Tongue (tissue), 3 donors: ENCODE data around the gene EXOSC1. TPM values are rescaled to one million over a fixed set of nuclear protein-coding genes. Genes with fewer than 3 reads are reported as not detected.
A peak's percentile ranks its signal among the peaks of the same experiment; 100 is the strongest.
"Not testable (repeated sequence)": the region's sequence is repeated elsewhere in the genome, so short reads cannot be mapped to it uniquely, and the experiment has no call there.

ENCODE experiments used
- DNase-seq: peaks from one replicate; pipeline ENCODE4 v3.0.0-alpha.2; 2015
- small RNA-seq: library from RNA; depleted of rRNA; stranded (forward); fragments of <200 nt; gene quantifications from one replicate; pipeline ENCODE3, GENCODE V24; 2014; ENCODE audit warnings: low replicate concordance
- total RNA-seq: library from RNA; depleted of rRNA; stranded (reverse); fragments of >200 nt; gene quantifications from one replicate; pipeline ENCODE4 v1.2.3, GENCODE V29; 2014

The EXOSC1 gene
- total RNA-seq, 1 donor from 2014 or later, result 22.5 TPM

DNA sequence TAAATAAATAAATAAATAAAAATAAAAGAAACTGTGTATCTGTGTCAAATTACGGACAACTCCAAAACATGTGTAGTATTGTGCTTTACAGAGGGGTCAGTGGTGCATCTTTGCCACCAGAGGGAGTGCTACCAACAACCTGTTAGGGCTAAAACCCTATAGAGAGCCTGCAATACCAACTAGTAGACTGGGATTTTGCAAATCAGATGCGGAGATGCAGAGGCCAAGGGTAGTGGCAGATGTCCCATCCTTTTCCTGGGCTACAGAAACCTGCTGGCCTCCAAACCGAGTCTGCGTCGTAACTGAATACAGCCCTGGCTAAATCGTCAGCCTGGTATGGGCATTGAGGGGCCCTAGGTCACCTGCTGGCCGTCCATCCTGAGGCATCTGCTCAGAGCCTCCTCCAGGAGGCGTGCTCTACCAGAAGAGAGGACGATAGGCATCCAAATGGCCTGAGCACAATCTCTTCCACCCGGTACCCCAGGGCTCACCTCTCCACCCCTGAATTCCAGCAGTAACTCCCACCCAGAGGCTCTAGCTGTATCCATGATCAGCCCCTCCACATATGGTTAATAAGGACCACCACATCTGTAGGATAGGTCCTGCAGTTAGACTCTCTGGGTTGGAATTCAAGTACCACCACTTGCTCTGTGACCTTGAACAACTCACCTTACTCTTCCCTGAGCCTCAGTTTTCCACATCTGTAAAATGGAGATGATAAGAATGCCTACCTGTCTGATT lies 38.4 kb downstream of the EXOSC1 start:
- DNase-seq, result peak; percentile 86

DNA sequence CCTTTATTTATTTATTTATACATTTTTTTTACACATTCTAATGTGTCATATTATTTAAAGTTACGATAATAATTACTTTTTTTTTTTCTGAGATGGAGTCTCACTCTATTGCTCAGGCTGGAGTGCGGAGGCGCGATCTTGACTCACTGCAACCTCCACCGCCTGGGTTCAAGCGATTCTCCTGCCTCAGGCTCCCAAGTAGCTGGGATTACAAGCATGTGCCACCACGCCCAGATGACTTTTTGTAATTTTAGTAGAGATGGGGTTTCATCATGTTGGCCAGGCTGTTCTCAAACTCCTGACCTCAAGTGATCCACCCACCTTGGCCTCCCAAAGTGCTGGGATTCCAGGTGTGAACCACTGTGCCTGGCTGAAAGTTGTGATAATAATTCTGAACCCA lies 39.3 kb downstream of the EXOSC1 start:
- DNase-seq, result not testable (repeated sequence)

DNA sequence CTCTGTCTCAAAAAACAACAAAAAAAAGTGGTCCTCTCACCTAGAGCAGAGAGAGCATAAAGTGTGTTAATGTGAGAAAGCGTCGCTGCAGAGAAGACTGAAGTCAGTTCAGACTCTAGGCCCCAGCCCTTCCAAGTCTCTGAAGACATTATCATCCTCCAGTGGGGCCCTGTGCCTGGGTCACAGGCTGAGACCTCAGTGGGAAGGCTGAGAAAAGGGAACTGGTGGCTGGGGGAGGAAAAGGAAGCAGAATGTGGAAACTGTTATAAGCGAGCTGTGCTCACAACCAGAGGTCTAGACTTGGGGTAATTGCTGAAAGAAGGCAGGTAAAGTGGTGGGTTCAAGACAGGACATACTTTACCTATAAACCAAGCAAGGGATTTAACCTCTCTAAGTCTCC lies 39.7 kb downstream of the EXOSC1 start:
- no peak for DNase-seq

DNA sequence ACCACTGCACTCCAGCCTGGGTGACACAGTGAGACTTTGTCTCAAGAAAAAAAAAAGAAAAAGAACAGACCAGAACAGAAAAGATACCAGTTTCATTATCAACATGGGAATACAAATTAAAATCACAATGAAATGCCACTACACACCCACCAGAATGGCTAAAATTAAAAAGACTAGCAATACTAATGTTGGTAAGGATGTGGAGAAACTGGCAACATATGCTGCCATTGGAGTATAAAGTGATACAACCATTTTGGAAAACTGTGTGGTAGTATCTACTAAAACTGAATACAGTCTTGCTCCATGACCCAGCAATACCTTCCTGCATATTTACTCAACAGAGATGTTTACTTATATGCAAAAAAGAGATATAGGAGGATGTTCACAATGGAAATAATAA lies 41.8 kb downstream of the EXOSC1 start:
- DNase-seq, result no peak

GRCh38 chr10:97401455-97401919 lies 44.3 kb downstream of the EXOSC1 start:
- no peak for DNase-seq

- peak; percentile 99 for DNase-seq
These were observed 44.9 kb downstream of the EXOSC1 start, which contains the start of gene RRP12 for GRCh38 chr10:97400665-97401454. RRP12 (minus strand) TSS chr10:97401340; CDS start chr10:97401231, 109 bp downstream.

DNA sequence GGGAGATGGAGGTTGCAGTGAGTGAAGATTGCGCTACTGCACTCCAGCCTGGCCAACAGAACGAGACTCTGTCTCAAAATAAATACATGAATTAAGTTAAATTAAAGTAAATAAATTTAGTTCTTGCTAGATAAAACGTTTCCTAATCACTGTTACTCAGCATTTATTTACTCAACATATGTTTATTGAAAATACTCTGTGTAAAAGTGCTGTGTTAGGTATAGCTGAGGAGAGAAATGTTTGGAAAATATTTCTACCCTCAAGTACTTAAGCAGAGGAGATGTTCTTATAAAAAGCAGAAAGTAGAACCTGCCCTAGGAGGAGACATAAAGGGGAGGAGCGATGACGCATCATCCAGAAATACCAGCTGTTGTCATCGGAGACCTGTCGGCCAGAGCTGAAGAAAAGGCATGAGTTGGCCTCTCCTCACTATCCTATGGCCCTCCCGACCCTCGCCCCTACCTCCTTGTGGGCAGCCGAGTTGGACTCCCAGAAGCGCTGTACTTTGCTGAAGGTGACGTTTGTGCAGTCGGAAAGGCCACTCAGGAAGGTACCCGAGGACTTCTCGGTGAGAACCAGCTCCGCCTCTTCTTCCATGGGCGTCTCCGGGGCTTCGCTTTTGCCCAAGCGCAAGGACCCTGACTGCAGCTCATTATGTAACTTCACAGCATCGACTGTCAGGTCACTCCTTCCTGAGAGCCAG lies 45.8 kb downstream of the EXOSC1 start:
- peak; percentile 59 for DNase-seq

- no peak for DNase-seq
These were observed 49.8 kb downstream of the EXOSC1 start for GRCh38 chr10:97396056-97396455.

GRCh38 chr10:97393034-97393573 lies 52.7 kb downstream of the EXOSC1 start:
- no peak for DNase-seq

- DNase-seq, result no peak
These were observed 55.7 kb downstream of the EXOSC1 start for GRCh38 chr10:97390091-97390490.

DNA sequence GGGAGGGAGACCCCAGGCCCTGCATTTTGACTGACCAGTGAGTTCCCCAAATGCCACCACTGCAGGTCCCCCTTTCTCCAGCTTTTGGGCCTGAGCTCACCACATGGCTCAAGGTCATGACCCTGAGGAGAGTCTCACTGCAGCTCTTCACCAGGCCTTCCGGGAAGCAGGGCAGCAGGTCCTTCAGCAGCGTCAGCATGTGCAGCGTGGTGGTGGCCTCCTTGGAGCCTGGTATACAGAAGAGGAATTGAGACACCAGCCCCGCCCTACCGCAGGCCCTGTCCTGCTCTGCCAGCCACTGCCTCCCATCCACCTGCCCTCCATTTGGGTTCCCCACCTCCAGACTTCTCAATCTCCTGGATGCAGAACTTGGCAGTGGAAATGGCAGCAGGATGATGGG lies 57.7 kb downstream of the EXOSC1 start:
- no peak for DNase-seq

Small RNA genes within 50 kb of the gene (small RNA-seq; reads per million reads assigned to genes)
- gene RF00019, result not detected

Other genes with a start within 250 kb of the EXOSC1 start
- gene ARHGAP19, start 153.4 kb downstream of the EXOSC1 start, total RNA-seq, result 20.1 TPM
- 1.6 TPM for gene FRAT1, start 126.7 kb downstream of the EXOSC1 start, total RNA-seq
- gene FRAT2, start 111.3 kb downstream of the EXOSC1 start, total RNA-seq, result 11.6 TPM
- 18.6 TPM for gene RRP12, start 44.7 kb downstream of the EXOSC1 start, total RNA-seq
- gene PGAM1, start 19.8 kb downstream of the EXOSC1 start, total RNA-seq, result 114 TPM
- gene ZDHHC16, start 169 bp upstream of the EXOSC1 start, total RNA-seq, result 35.9 TPM
- gene MMS19, start 52.4 kb upstream of the EXOSC1 start, total RNA-seq, result 127 TPM
- gene UBTD1, start 52.9 kb upstream of the EXOSC1 start, total RNA-seq, result 25.1 TPM
- 29.7 TPM for gene ANKRD2, start 126.8 kb upstream of the EXOSC1 start, total RNA-seq
- gene HOGA1, start 138.4 kb upstream of the EXOSC1 start, total RNA-seq, result 7.3 TPM
- 0.82 TPM for gene C10orf62, start 143.7 kb upstream of the EXOSC1 start, total RNA-seq
- gene MORN4, start 187.5 kb upstream of the EXOSC1 start, total RNA-seq, result 5.6 TPM
- 8.2 TPM for gene PI4K2A, start 194.7 kb upstream of the EXOSC1 start, total RNA-seq
- 12.6 TPM for gene AVPI1, start 241.2 kb upstream of the EXOSC1 start, total RNA-seq